HT-29 (cell line): Measurements from ENCODE around the gene GRK3. TPM values are rescaled to one million over a fixed set of nuclear protein-coding genes. Genes with fewer than 3 reads are reported as not detected.

Experiments used
- small RNA-seq: library from RNA; depleted of rRNA; stranded (forward); fragments of <200 nt; gene quantifications from one replicate; pipeline ENCODE3, GENCODE V24; 2014
- total RNA-seq: library from RNA; depleted of rRNA; stranded (reverse); fragments of >200 nt; shearing (Covaris generic); gene quantifications from 2 replicates; pipeline ENCODE4 v1.2.3, GENCODE V29; 2014; rRNA removed

Gene GRK3
- total RNA-seq, 1 experiment from 2014 or later = 1.5 TPM

Small RNA genes within 50 kb of the gene (small RNA-seq; reads per million reads assigned to genes)
- 0.29 reads per million for gene RNA5SP494

Other genes with a start within 250 kb of the GRK3 start
- gene MYO18B, start 177.5 kb downstream of the GRK3 start, total RNA-seq = not detected in 2 replicates